Stimulated activated CD4-positive, alpha-beta T cell treated with anti-CD3 and anti-CD28 coated beads, Interleukin-1b, Interleukin-23, amount 100 ng/mL, for 1 hour (primary cell): ENCODE results near the gene MYO1D.

Experiments
- DNase-seq, 2 donors: peaks; one replicate each; pipeline ENCODE4 v3.0.0-alpha.2; 2020; ENCODE audit warnings: low read depth in 2 of 2

MYO1D gene

GRCh38 chr17:32819035-32819434 lies 57.9 kb downstream of the MYO1D start:
- no peak for DNase-seq

GRCh38 chr17:32815460-32815859 lies 61.5 kb downstream of the MYO1D start:
- DNase-seq, result no peak

GRCh38 chr17:32814836-32815235 lies 62.1 kb downstream of the MYO1D start:
- no peak for DNase-seq

GRCh38 chr17:32813021-32813420 lies 63.9 kb downstream of the MYO1D start:
- DNase-seq, result no peak

- DNase-seq, result no peak
Measured at GRCh38 chr17:32810690-32811089, 66.2 kb downstream of the MYO1D start.

- DNase-seq, result no peak
Measured at GRCh38 chr17:32807577-32807976, 69.3 kb downstream of the MYO1D start.

- DNase-seq, result no peak
Measured at GRCh38 chr17:32806646-32807045, 70.3 kb downstream of the MYO1D start.

GRCh38 chr17:32805029-32805976 lies 71.6 kb downstream of the MYO1D start:
- DNase-seq, result no peak

GRCh38 chr17:32803544-32803943 lies 73.4 kb downstream of the MYO1D start:
- no peak for DNase-seq

- no peak for DNase-seq
Measured at GRCh38 chr17:32802306-32802705, 74.6 kb downstream of the MYO1D start.

GRCh38 chr17:32801641-32802040 lies 75.3 kb downstream of the MYO1D start:
- no peak for DNase-seq

GRCh38 chr17:32801193-32801592 lies 75.7 kb downstream of the MYO1D start:
- DNase-seq, result no peak

- DNase-seq, result no peak
Measured at GRCh38 chr17:32798938-32799337, 78.0 kb downstream of the MYO1D start.

- DNase-seq, result no peak
Measured at GRCh38 chr17:32795339-32795979, 81.5 kb downstream of the MYO1D start.

- no peak for DNase-seq
Measured at GRCh38 chr17:32794533-32795246, 82.2 kb downstream of the MYO1D start.

- no peak for DNase-seq
Measured at GRCh38 chr17:32793841-32794240, 83.1 kb downstream of the MYO1D start.

GRCh38 chr17:32792207-32792606 lies 84.7 kb downstream of the MYO1D start:
- no peak for DNase-seq

GRCh38 chr17:32786169-32786568 lies 90.8 kb downstream of the MYO1D start:
- DNase-seq, result no peak

- no peak for DNase-seq
Measured at GRCh38 chr17:32784113-32784512, 92.8 kb downstream of the MYO1D start.

- DNase-seq, result no peak
Measured at GRCh38 chr17:32783602-32784001, 93.3 kb downstream of the MYO1D start.

GRCh38 chr17:32780721-32781120 lies 96.2 kb downstream of the MYO1D start:
- no peak for DNase-seq

- no peak for DNase-seq
Measured at GRCh38 chr17:32777922-32778321, 99.0 kb downstream of the MYO1D start.
